CD14-positive monocyte (primary cell): ENCODE data around the gene CKMT2. TPM values are rescaled to one million over a fixed set of nuclear protein-coding genes. Genes with fewer than 3 reads are reported as not detected.

Source experiments
- DNase-seq, 3 donors: peaks; one replicate each; pipeline ENCODE4 v3.0.0-alpha.2; 2011 to 2022
- H2AFZ ChIP-seq: 2 replicates; pipeline ENCODE4 v1.6.0; 2012; ENCODE audit warnings: mild to moderate bottlenecking, low read depth, low read length, inconsistent platforms; ENCODE audit not compliant: insufficient read depth, poor library complexity, severe bottlenecking
- H3K27ac ChIP-seq, 2 donors: 1 replicate in 1 of 2; 2 replicates in 1 of 2; pipeline ENCODE4 v1.5.1; 2012 to 2013; ENCODE audit warnings: low read length in 2 of 2, control low read depth in 1 of 2, inconsistent platforms in 1 of 2, low read depth in 1 of 2, mild to moderate bottlenecking in 1 of 2
- H3K27me3 ChIP-seq, 2 donors: one replicate each; pipeline versions ENCODE4 v1.6.0 to v1.6.1; 2011 to 2013; ENCODE audit warnings: low read length in 2 of 2; ENCODE audit not compliant: control insufficient read depth in 2 of 2, insufficient read depth in 2 of 2
- H3K36me3 ChIP-seq, 2 donors: replicated peaks in 1 of 2; 1 replicate in 1 of 2; 2 replicates in 1 of 2; pipeline versions ENCODE4 v1.5.1 to v1.6.1; 2012 to 2013; ENCODE audit warnings: low read length in 2 of 2, control low read depth in 1 of 2, inconsistent platforms in 1 of 2, mild to moderate bottlenecking in 1 of 2; ENCODE audit not compliant: insufficient read depth in 2 of 2, control insufficient read depth in 1 of 2
- H3K4me1 ChIP-seq, 2 donors: 1 replicate in 1 of 2; 2 replicates in 1 of 2; pipeline versions ENCODE4 v1.5.1 to v1.6.1; 2012 to 2013; ENCODE audit warnings: low read length in 2 of 2, control low read depth in 1 of 2, inconsistent platforms in 1 of 2, mild to moderate bottlenecking in 1 of 2, moderate library complexity in 1 of 2; ENCODE audit not compliant: insufficient read depth in 2 of 2, control insufficient read depth in 1 of 2
- H3K4me2 ChIP-seq: replicated peaks from 2 replicates; pipeline ENCODE3; 2012; ENCODE audit warnings: low read length, moderate library complexity, mild to moderate bottlenecking; ENCODE audit not compliant: poor library complexity, severe bottlenecking; ENCODE audit errors: extremely low read depth
- H3K4me3 ChIP-seq, 3 experiments: fragments of 200-600 bp in 1 of 3; sonication (generic) in 1 of 3; replicated peaks in 1 of 3; 1 replicate in 2 of 3; 2 replicates in 1 of 3; pipeline ENCODE4 v1.5.1; 2011 to 2013; ENCODE audit warnings: low read length in 3 of 3, mild to moderate bottlenecking in 3 of 3, control low read depth in 2 of 3, low read depth in 2 of 3, inconsistent platforms in 1 of 3, moderate library complexity in 1 of 3
- H3K79me2 ChIP-seq: 2 replicates; pipeline ENCODE4 v1.6.0; 2012; ENCODE audit warnings: mild to moderate bottlenecking, control low read depth, inconsistent platforms, low read length, moderate library complexity; ENCODE audit not compliant: insufficient read depth
- H3K9ac ChIP-seq: 2 replicates; pipeline ENCODE4 v1.6.0; 2017; ENCODE audit warnings: low read length, mild to moderate bottlenecking; ENCODE audit not compliant: insufficient read depth, poor library complexity, severe bottlenecking
- H3K9me3 ChIP-seq, 2 donors: replicated peaks in 1 of 2; 1 replicate in 1 of 2; 2 replicates in 1 of 2; pipeline versions ENCODE4 v1.5.1 to v1.6.1; 2012 to 2013; ENCODE audit warnings: low read length in 2 of 2, control low read depth in 1 of 2; ENCODE audit not compliant: control insufficient read depth in 1 of 2, insufficient read depth in 1 of 2
- H4K20me1 ChIP-seq: 2 replicates; pipeline ENCODE4 v1.6.0; 2012; ENCODE audit warnings: mild to moderate bottlenecking, low read length, control low read depth, moderate library complexity; ENCODE audit not compliant: insufficient read depth
- H3K27ac Mint-ChIP-seq, 7 donors: one replicate each; pipeline ENCODE4 v1.8.0; 2020; ENCODE audit warnings: mild to moderate bottlenecking in 7 of 7, mixed read lengths in 7 of 7, moderate library complexity in 6 of 7, inconsistent platforms in 2 of 7
- H3K27me3 Mint-ChIP-seq, 3 donors: one replicate each; pipeline ENCODE4 v1.8.0; 2021 to 2022; ENCODE audit warnings: low read depth in 3 of 3, mild to moderate bottlenecking in 3 of 3, mixed read lengths in 3 of 3, moderate library complexity in 3 of 3, inconsistent platforms in 1 of 3
- H3K36me3 Mint-ChIP-seq, 2 donors: one replicate each; pipeline ENCODE4 v1.8.0; 2020; ENCODE audit warnings: mixed read lengths in 2 of 2, inconsistent platforms in 1 of 2, mild to moderate bottlenecking in 1 of 2
- H3K4me1 Mint-ChIP-seq: one replicate; pipeline ENCODE4 v1.8.0; 2020; ENCODE audit warnings: mild to moderate bottlenecking, mixed read lengths
- H3K4me3 Mint-ChIP-seq, 2 donors: one replicate each; pipeline ENCODE4 v1.8.0; 2020; ENCODE audit warnings: mild to moderate bottlenecking in 2 of 2, mixed read lengths in 2 of 2, moderate library complexity in 1 of 2
- H3K9me3 Mint-ChIP-seq, 7 donors: one replicate each; pipeline ENCODE4 v1.8.0; 2020 to 2022; ENCODE audit warnings: mixed read lengths in 7 of 7, mild to moderate bottlenecking in 6 of 7, moderate library complexity in 6 of 7, inconsistent platforms in 2 of 7
- CTCF ChIP-seq: fragments of 200-600 bp; IDR thresholded peaks from one replicate; pipeline ENCODE4 v1.8.0; 2022; ENCODE audit warnings: antibody characterized with exemption, mild to moderate bottlenecking
- WGBS: methylation state at CpG from one replicate; pipeline ENCODE4 v1.1.5; 2013; ENCODE audit warnings: missing lambda C conversion rate; ENCODE audit not compliant: insufficient coverage; 5-methylcytosine and 5-hydroxymethylcytosine counted together
- intact Hi-C, 2 donors: fragments of 100-400 bp; cut with micrococcal nuclease; formaldehyde crosslinking; loops; one replicate each; pipeline versions ENCODE4 v1.15.0 to v1.15.1; 2023
- polyA plus RNA-seq, 3 donors: library from polyadenylated mRNA; depleted of rRNA in 1 of 3; unstranded in 2 of 3; stranded (reverse) in 1 of 3; fragments of 300-500 nt in 2 of 3; fragments of >200 nt in 1 of 3; fragmentation: Illumina TruSeq in 2 of 3; gene quantifications; 1 replicate in 2 of 3; 2 replicates in 1 of 3; pipeline ENCODE4 v1.2.3, GENCODE V29; 2012 to 2021

CKMT2 gene
- polyA plus RNA-seq, 3 donors = not detected

GRCh38 chr5:81297531-81297930, 64.4 kb downstream of the CKMT2 start:
- intact Hi-C loops = no loop called here
- Mint-ChIP-seq H3K9me3 (peaks cover 11 to 25% (median 16%) of the 10 kb centered on the region in 7 donors), H3K27ac (no peak overlapping the region)

GRCh38 chr5:81300921-81301270, 67.8 kb downstream of the CKMT2 start:
- H3K27me3 Mint-ChIP-seq = peaks cover 0 to 3% (median 0%) of the 10 kb centered on the region in 3 donors
- Histone ChIP-seq H3K4me1 (peaks cover 21 to 22% of the 10 kb centered on the region in 2 donors), H3K27ac (peak overlapping the region; percentile 78 to 95), H3K27me3 (no peaks in the 10 kb centered on the region), H3K9me3 (no peaks in the 10 kb centered on the region), H2AFZ (peak overlapping the region; percentile 96), H3K36me3 (peaks cover 10 to 12% of the 10 kb centered on the region in 2 donors), H4K20me1 (no peaks in the 10 kb centered on the region), H3K4me2 (peak overlapping the region; percentile 74), H3K79me2 (peaks cover 22% of the 10 kb centered on the region), H3K4me3 (peak overlapping the region; percentile 70 to 85 (median 82)), H3K9ac (peak overlapping the region; percentile 91)
- peaks cover 29% of the 10 kb centered on the region for H3K4me1 Mint-ChIP-seq
- peaks cover 11 to 12% of the 10 kb centered on the region in 2 donors for H3K36me3 Mint-ChIP-seq
- peak in 2 of 3 donors; percentile 15 to 79 for DNase-seq
- TF ChIP-seq CTCF = no peak
- peaks cover 0 to 9% (median 3%) of the 10 kb centered on the region in 7 donors for H3K9me3 Mint-ChIP-seq
- H3K4me3 Mint-ChIP-seq = peak overlapping the region; percentile 94 to 99
- H3K27ac Mint-ChIP-seq = peak overlapping the region; percentile 92 to 99 (median 94)
- WGBS = 10% methylated on average over 2 of the region's 2 CpGs
- intact Hi-C loops = loop anchor here in 1 of 2 donors (5.0 kb wide), 1 partner anchor 976 kb away; the partner anchor contains the start of gene RPS23

More at GRCh38 chr5:81297531-81297930, 64.4 kb downstream of the CKMT2 start:
- peaks cover 25% of the 10 kb centered on the region for H3K4me1 Mint-ChIP-seq
- WGBS = no CpG with 5 or more reads among the region's 4 CpGs
- Histone ChIP-seq H3K9me3 (peaks cover 6 to 11% of the 10 kb centered on the region in 2 donors), H3K4me1 (peaks cover 21% of the 10 kb centered on the region in 2 donors), H3K27ac (no peak overlapping the region), H3K9ac (no peak overlapping the region), H3K27me3 (no peaks in the 10 kb centered on the region), H3K4me2 (no peak overlapping the region), H3K4me3 (no peak overlapping the region), H4K20me1 (no peaks in the 10 kb centered on the region), H2AFZ (no peak overlapping the region), H3K36me3 (no peaks in the 10 kb centered on the region), H3K79me2 (peaks cover 9% of the 10 kb centered on the region)
- TF ChIP-seq CTCF = no peak
- no peak for DNase-seq
- no peak overlapping the region for H3K4me3 Mint-ChIP-seq
- H3K36me3 Mint-ChIP-seq = peaks cover 0 to 9% of the 10 kb centered on the region in 2 donors
- peaks cover 1 to 2% (median 2%) of the 10 kb centered on the region in 3 donors for H3K27me3 Mint-ChIP-seq
